ENCODE data around the gene ZNF57.

GRCh38 chr19:2967972-2968371, 67.2 kb downstream of the ZNF57 start:
- TF ChIP-seq, protein P1, sequence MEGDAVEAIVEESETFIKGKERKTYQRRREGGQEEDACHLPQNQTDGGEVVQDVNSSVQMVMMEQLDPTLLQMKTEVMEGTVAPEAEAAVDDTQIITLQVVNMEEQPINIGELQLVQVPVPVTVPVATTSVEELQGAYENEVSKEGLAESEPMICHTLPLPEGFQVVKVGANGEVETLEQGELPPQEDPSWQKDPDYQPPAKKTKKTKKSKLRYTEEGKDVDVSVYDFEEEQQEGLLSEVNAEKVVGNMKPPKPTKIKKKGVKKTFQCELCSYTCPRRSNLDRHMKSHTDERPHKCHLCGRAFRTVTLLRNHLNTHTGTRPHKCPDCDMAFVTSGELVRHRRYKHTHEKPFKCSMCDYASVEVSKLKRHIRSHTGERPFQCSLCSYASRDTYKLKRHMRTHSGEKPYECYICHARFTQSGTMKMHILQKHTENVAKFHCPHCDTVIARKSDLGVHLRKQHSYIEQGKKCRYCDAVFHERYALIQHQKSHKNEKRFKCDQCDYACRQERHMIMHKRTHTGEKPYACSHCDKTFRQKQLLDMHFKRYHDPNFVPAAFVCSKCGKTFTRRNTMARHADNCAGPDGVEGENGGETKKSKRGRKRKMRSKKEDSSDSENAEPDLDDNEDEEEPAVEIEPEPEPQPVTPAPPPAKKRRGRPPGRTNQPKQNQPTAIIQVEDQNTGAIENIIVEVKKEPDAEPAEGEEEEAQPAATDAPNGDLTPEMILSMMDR (conservative IDR thresholded peaks at IDR 0.05 in 1 of 2, IDR thresholded peaks at IDR 0.05 in 1 of 2; ENCODE audit: low read depth in 1 of 2, low read length in 2 of 2): no peak
- no peak for TF ChIP-seq EZH2 (IDR thresholded peaks at IDR 0.05; ENCODE audit: low read length, missing control alignments)

All from fibroblast of lung (primary cell).